Measurements from ENCODE around the gene GCSAM. TPM values are rescaled to one million over a fixed set of nuclear protein-coding genes. Genes with fewer than 3 reads are reported as not detected.

Gene GCSAM
- total RNA-seq, 1 donor from 2014 or later = not detected

- Mint-ChIP-seq H3K4me3 (ENCODE audit: unreplicated experiment) (peak within 1 kb of the TSS; percentile 81), H3K4me1 (ENCODE audit: unreplicated experiment) (peaks cover 14% of the 10 kb centered on the region), H3K27ac (ENCODE audit: unreplicated experiment) (peak within 1 kb of the TSS; percentile 52), H3K36me3 (ENCODE audit: unreplicated experiment) (no peaks in the 10 kb centered on the region), H3K9me3 (ENCODE audit: unreplicated experiment) (no peaks in the 10 kb centered on the region), H3K27me3 (ENCODE audit: unreplicated experiment) (peaks cover 10% of the 10 kb centered on the region)
- peak; percentile 91 for DNase-seq (ENCODE audit: extremely low spot score, unreplicated experiment)
- TF ChIP-seq CTCF (IDR thresholded peaks at IDR 0.05) = no peak
Observed at GRCh38 chr3:112086076-112086854, 46.8 kb downstream of the GCSAM start, which contains the start of gene C3orf52. TSS of gene C3orf52 (plus strand) at chr3:112086389. CDS start at chr3:112086408, 19 bp downstream.

DNA sequence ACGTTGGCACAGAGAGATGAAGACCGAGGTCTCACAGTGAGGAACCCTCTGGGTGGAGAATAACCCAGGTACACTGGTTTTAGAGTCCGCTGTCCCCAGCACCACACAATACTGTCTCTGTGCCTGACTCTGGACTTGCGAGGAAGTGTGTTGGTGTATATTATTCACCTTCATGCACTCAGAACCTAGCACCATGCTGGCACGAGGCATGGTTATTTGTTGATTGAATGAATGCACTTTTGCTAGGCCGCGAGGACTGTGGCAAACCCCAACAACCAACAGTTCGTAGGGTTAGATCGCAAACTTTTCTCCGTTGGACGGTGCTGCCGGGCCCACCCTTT is 47.3 kb downstream of the GCSAM start:
- Mint-ChIP-seq H3K27ac (ENCODE audit: unreplicated experiment) (no peak overlapping the region), H3K4me3 (ENCODE audit: unreplicated experiment) (peak overlapping the region; percentile 81)

GRCh38 chr3:112084980-112085705 is 47.9 kb downstream of the GCSAM start:
- no peak for DNase-seq (ENCODE audit: extremely low spot score, unreplicated experiment)
- Mint-ChIP-seq H3K27ac (ENCODE audit: unreplicated experiment) (no peak overlapping the region), H3K9me3 (ENCODE audit: unreplicated experiment) (no peaks in the 10 kb centered on the region), H3K4me3 (ENCODE audit: unreplicated experiment) (peak overlapping the region; percentile 81), H3K36me3 (ENCODE audit: unreplicated experiment) (no peaks in the 10 kb centered on the region), H3K4me1 (ENCODE audit: unreplicated experiment) (peaks cover 11% of the 10 kb centered on the region), H3K27me3 (ENCODE audit: unreplicated experiment) (peaks cover 10% of the 10 kb centered on the region)
- no peak for TF ChIP-seq CTCF (IDR thresholded peaks at IDR 0.05)

More for the DNA sequence above, 47.3 kb downstream of the GCSAM start:
- no peaks in the 10 kb centered on the region for H3K36me3 Mint-ChIP-seq (ENCODE audit: unreplicated experiment)
- H3K9me3 Mint-ChIP-seq (ENCODE audit: unreplicated experiment) = no peaks in the 10 kb centered on the region
- peaks cover 10% of the 10 kb centered on the region for H3K27me3 Mint-ChIP-seq (ENCODE audit: unreplicated experiment)
- peaks cover 14% of the 10 kb centered on the region for H3K4me1 Mint-ChIP-seq (ENCODE audit: unreplicated experiment)
- no peak for TF ChIP-seq CTCF (IDR thresholded peaks at IDR 0.05)
- no peak for DNase-seq (ENCODE audit: extremely low spot score, unreplicated experiment)

DNA sequence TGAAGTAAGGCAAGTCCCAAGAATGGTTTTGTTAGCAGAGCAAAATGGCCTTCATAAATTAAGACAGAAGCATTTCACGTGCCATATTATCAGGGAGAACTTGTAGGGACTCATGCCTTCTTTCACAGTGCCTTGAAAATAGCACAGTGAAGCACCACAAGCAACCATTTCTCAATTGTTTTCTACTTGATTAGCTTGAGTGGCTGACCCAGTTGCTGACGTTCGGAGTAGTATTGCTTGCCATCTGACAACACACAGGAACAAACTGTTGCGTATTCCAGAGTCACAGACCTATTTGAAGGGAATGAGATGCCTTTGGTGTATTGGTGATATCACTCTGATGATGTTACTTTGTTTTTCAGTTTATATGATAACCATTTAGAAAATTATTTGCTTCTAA is 49.8 kb downstream of the GCSAM start:
- no peak overlapping the region for H3K4me3 Mint-ChIP-seq (ENCODE audit: unreplicated experiment)
- no peaks in the 10 kb centered on the region for H3K36me3 Mint-ChIP-seq (ENCODE audit: unreplicated experiment)
- DNase-seq (ENCODE audit: extremely low spot score, unreplicated experiment) = no peak
- H3K27ac Mint-ChIP-seq (ENCODE audit: unreplicated experiment) = no peak overlapping the region
- no peak for TF ChIP-seq CTCF (IDR thresholded peaks at IDR 0.05)
- no peaks in the 10 kb centered on the region for H3K9me3 Mint-ChIP-seq (ENCODE audit: unreplicated experiment)
- peaks cover 10% of the 10 kb centered on the region for H3K27me3 Mint-ChIP-seq (ENCODE audit: unreplicated experiment)
- peaks cover 11% of the 10 kb centered on the region for H3K4me1 Mint-ChIP-seq (ENCODE audit: unreplicated experiment)
